HUES6 (cell line): ENCODE measurements around the gene SLC19A1.

Experiments
- H3K27ac ChIP-seq: 2 replicates; pipeline ENCODE4 v1.7.0; 2013; ENCODE audit warnings: low read depth, mild to moderate bottlenecking, low read length, inconsistent platforms
- H3K27me3 ChIP-seq: 2 replicates; pipeline ENCODE4 v1.6.1; 2013; ENCODE audit warnings: low read length; ENCODE audit not compliant: control insufficient read depth, insufficient read depth
- H3K36me3 ChIP-seq: 2 replicates; pipeline ENCODE4 v1.6.1; 2013; ENCODE audit warnings: low read length; ENCODE audit not compliant: control insufficient read depth, insufficient read depth
- H3K4me1 ChIP-seq: 2 replicates; pipeline ENCODE4 v1.6.1; 2013; ENCODE audit warnings: low read length; ENCODE audit not compliant: control insufficient read depth, insufficient read depth
- H3K4me3 ChIP-seq: 2 replicates; pipeline ENCODE4 v1.5.1; 2013; ENCODE audit warnings: low read depth, low read length
- H3K9ac ChIP-seq: one replicate; pipeline ENCODE4 v1.6.1; 2013; ENCODE audit warnings: mild to moderate bottlenecking, low read length
- H3K9me3 ChIP-seq: 2 replicates; pipeline ENCODE4 v1.6.1; 2013; ENCODE audit warnings: low read depth, low read length; ENCODE audit not compliant: control insufficient read depth, insufficient read depth

SLC19A1 gene

DNA sequence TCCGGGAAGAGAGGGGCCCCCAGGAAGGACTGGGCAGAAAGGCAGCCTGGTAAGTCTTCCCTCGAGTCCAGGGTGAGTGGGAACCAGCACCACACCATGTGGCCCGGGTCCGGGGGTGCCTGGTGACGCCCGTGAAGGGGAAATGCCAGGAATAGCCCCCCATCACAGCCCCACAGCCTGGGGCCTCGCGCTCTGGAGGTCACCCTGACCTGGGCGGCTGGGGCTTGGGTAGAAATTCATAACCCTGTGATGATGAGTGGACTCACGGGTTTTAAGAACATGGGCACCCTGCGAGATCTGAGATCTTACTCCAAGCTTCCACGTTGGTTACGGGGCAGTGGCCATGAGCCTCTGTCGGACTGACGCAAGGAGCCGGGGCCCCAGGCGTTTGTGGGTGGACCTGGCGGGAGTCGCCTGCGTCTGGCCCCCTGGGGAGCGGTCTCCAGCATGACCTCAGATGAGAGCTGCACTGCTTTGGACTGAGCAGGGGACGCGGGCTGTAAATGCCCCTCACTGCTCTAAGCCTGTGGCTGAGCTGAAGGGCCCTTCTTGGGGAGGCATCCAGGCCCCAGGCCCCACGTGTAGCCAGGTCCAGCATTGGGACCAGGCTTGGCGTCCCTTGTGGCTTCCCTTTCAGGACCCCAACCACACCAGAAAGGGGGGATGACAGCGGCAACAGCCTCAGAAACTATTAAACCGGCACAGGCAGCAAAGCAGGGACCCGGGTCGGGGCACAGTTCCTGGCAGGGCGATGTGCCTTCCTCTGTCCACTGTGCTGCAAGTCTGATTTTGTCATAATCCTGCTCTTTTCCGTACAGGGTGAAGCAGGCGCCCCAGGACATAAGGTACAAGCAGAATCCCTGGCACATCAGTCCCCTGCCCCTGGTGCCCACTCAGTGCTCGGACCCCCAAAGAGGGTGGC is 60.0 kb downstream of the SLC19A1 start:
- Histone ChIP-seq H3K36me3 (peaks cover 91% of the 10 kb centered on the region), H3K4me1 (peaks cover 7% of the 10 kb centered on the region; the same call in 1 of the 2 replicates), H3K9me3 (no peaks in the 10 kb centered on the region), H3K27me3 (no peaks in the 10 kb centered on the region), H3K4me3 (no peak overlapping the region), H3K27ac (no peak overlapping the region), H3K9ac (no peak overlapping the region)

DNA sequence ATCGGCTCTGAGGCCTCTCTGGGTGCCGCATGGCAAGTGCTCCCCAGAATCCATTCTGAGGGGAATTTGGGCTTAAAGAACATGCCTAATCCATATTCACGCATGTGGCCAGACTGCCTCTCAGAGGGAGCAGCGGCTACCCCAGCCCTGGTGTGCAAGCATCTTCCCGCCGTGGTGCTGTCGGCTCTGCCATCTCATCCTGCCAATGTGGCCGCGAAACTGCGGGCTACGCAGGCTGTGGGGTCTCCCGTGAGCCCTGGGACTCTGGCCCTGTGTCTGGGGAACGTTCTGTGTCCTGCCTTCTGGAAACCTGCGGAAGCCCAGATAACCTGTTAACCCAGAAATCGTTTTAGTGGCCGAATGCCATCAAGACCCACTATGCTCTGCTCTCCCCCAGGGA is 60.7 kb downstream of the SLC19A1 start:
- Histone ChIP-seq H3K9ac (no peak overlapping the region), H3K9me3 (no peaks in the 10 kb centered on the region), H3K36me3 (peaks cover 91% of the 10 kb centered on the region), H3K4me3 (no peak overlapping the region), H3K4me1 (peaks cover 5% of the 10 kb centered on the region; the same call in 1 of the 2 replicates), H3K27me3 (no peaks in the 10 kb centered on the region), H3K27ac (no peak overlapping the region)

DNA sequence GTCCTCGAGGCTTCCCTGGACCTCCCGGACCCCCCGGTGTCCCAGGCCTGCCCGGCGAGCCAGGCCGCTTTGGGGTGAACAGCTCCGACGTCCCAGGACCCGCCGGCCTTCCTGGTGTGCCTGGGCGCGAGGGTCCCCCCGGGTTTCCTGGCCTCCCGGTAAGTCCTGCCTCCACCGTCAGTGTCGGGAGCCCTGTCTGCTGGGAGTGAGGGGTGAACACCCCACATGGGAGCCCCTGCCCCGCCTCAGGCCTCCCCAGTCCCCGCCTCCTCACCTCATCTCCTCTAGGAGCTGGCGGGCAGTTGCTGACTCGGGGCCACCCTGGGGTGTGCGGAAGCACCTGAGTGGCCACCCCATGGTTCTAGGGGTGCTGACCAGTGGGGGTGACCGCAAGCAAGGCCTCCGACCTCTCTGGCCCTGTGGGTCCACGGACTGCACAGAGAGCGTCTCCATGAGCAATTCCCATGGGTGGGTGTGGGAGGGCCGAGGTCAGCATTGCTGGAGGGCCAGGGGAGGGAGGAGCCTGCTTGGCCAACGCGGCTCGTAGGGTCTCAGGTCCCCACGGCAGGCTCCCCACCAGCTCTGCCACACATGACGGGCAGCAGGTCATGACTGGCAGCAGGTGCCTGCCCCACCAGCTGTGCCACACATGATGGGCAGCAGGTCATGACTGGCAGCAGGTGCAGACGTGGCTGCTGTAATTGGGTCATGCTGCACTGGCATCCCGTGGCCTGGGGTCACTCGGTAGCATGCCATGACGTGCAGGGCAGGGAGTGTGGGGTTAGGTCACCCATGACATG is 61.3 kb downstream of the SLC19A1 start:
- Histone ChIP-seq H3K36me3 (peaks cover 92% of the 10 kb centered on the region), H3K27me3 (no peaks in the 10 kb centered on the region), H3K27ac (no peak overlapping the region), H3K4me1 (peaks cover 5% of the 10 kb centered on the region; the same call in 1 of the 2 replicates), H3K9ac (no peak overlapping the region), H3K4me3 (no peak overlapping the region), H3K9me3 (no peaks in the 10 kb centered on the region)

DNA sequence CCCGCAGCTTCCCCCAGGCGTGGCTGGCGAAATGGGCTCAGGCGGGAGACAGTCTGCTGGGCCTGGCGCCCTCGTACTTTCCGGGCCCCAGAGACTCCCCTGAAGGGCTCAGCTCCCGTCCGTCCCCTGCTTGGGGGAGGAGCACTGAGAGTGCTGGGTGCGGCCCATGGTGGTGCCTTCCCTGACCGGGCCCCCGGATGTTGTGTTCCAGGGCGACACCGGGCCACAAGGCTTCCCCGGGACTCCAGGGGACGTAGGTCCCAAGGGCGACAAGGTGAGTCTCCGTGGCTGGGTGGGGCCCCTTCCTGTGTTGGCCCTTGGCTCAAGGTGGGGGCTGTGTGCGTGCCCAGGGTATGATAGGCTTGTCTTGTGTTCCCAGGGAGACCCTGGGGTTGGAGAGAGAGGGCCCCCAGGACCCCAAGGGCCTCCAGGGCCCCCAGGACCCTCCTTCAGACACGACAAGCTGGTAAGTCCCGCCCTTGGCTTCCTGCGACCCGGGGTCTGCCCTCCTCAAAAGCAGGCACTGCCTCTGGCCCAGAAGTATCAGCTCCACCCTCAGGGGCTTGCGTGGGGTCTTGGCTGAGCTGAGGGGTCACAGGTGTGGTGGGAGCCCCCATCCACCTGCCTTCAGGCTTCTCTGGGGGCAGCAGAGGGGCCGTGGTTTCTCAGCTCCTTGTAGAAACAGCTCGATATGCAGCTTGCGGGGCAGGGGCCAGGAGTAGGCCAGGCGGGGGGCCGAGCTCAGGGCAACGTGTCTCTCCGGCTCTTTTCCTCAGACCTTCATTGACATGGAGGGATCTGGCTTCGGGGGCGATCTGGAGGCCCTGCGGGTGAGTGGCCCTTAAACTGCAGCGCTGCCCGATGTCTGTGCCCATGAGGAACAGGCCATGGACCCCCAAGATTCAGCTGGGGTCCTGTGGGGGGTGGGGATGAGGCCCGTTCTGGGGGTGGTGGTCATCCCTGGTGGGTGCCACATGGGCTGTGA is 62.3 kb downstream of the SLC19A1 start:
- H3K4me1 ChIP-seq, result no peaks in the 10 kb centered on the region; the same call in 1 of the 2 replicates
- H3K4me3 ChIP-seq, result no peak overlapping the region
- no peak overlapping the region for H3K27ac ChIP-seq
- peaks cover 93% of the 10 kb centered on the region for H3K36me3 ChIP-seq
- no peak overlapping the region for H3K9ac ChIP-seq
- no peaks in the 10 kb centered on the region for H3K27me3 ChIP-seq
- no peaks in the 10 kb centered on the region for H3K9me3 ChIP-seq

DNA sequence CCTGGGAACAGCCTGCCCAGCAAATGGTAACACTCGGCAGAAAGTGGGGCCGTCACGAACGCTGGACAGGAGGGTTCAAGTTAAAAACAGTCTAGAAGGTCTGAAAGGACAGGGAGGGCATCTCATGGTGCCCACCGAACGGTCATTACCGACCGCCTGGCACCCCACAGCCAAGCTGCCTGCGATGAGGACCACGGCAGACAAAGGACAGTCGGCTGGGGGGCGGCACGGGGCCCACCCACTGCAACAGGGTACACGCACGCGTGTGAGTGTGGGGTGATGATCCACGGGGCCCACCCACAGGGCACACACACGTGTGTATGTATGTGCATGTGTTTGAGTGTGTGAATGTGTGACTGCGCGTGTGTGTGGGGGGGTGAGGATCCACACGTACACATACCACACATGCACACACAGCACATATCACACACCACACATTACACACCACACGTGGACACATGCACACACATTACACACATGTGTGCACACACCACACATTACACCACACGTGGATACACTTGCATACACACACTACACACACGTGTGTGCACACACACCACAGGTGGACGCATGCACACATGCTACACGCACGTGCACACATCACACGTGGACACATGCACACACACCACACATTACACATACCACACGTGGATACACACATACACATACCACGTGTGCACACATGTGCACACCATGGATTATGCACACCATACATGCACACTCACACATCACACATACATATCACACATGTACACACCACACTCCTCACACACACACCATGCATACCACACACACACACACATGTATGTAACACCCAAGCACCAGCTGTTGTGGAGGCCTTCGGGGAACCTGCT is 63.2 kb downstream of the SLC19A1 start:
- Histone ChIP-seq H3K36me3 (peaks cover 94% of the 10 kb centered on the region), H3K27me3 (no peaks in the 10 kb centered on the region), H3K4me3 (no peak overlapping the region), H3K9me3 (no peaks in the 10 kb centered on the region), H3K4me1 (no peaks in the 10 kb centered on the region; the same call in 1 of the 2 replicates), H3K27ac (no peak overlapping the region), H3K9ac (no peak overlapping the region)

DNA sequence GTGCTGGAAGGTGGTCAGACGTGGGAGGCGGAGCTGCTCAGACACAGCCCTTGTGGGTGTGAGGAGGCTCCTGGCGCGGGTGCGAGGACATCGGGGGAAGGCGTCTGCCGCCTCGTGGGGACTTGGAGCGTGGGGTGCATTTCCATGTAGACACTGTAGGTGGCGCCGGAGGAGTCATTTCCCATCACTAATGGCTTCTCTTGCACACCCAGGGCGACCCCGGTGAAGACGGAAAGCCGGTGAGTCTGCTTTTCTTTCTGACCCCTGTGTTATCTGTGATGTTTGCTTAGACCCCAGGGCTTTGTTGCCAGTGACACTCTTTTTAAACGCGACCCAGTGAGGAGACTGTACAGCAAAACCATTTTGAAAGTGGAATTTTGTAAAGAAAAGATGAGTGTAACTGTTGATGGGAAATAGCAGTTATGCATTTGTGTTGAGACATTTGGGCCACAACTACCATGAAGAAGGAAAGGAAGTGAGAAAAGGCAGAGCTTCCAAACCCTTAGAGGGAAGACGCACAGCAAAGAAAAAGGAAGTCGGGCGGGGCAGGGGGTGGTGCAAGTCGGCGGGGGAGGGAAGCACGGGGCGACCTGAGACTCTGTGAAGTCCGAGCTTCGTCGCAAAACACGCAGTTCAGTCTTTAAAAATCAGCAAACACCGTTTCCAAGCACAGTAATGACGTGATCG is 64.0 kb downstream of the SLC19A1 start:
- no peaks in the 10 kb centered on the region for H3K27me3 ChIP-seq
- no peak overlapping the region for H3K9ac ChIP-seq
- peaks cover 92% of the 10 kb centered on the region for H3K36me3 ChIP-seq
- no peak overlapping the region for H3K4me3 ChIP-seq
- no peaks in the 10 kb centered on the region; the same call in 1 of the 2 replicates for H3K4me1 ChIP-seq
- H3K27ac ChIP-seq, result peak overlapping the region; percentile 29; the same call in 1 of the 2 replicates
- no peaks in the 10 kb centered on the region for H3K9me3 ChIP-seq

DNA sequence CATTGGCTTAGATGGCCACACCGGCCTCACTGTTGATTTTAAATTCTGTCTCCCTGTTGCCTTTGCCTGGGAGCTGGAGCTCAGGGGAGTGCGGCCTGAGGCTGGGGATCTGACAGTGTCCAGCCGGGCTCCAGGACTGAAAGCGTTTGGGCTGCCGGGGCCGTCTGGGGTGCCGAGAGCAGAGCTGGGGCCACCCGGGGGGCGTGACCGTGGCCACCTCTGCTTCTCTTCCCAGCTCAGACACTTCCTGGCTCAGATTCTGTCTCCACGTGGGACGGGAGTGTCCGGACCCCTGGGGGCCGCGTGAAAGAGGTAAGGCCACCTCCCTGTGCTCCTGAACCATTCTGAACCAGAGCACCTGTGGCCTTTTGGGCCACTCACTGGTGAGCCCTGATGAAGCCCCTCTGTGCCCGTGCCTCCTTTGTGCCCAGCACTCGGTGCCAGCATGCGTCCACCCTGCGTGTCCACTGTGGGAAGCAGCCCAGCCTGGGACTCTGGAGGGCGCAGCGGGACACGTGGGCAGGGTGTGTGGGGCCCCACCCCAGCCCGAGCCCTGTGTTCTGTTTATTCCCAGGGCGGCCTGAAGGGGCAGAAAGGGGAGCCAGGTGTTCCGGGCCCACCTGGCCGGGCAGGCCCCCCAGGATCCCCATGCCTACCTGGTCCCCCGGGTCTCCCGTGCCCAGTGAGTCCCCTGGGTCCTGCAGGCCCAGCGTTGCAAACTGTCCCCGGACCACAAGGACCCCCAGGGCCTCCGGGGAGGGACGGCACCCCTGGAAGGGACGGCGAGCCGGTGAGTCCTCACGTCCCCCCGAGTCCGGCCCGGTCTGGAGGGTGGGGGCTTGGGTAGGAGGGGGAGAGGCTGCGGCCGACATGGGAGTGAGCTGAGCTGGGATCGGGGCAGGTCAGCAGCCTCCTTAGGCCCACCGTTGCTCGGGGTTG is 64.8 kb downstream of the SLC19A1 start:
- H3K27me3 ChIP-seq, result no peaks in the 10 kb centered on the region
- H3K9ac ChIP-seq, result no peak overlapping the region
- no peaks in the 10 kb centered on the region; the same call in 1 of the 2 replicates for H3K4me1 ChIP-seq
- H3K36me3 ChIP-seq, result peaks cover 91% of the 10 kb centered on the region
- peak overlapping the region; percentile 29; the same call in 1 of the 2 replicates for H3K27ac ChIP-seq
- no peak overlapping the region for H3K4me3 ChIP-seq
- H3K9me3 ChIP-seq, result no peaks in the 10 kb centered on the region

DNA sequence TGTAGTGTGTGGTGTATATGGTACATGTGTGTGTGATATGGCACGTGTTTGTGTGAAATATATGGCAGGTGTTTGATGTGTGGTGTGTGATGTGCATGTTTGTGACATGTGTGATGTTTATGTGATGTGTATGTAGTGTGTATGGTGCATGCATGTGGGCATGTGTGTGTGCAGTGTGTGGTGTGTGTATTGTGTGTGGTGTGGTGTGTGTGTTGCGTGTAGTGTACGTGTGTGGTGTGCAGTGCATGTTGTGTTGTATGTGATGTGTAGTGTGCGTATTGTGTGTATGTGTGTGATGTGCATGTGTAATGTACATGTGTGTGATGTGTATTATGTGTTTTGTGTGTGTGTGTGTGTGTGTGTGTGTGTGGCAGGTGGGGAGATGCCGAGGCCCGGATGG is 65.7 kb downstream of the SLC19A1 start:
- H3K4me3 ChIP-seq, result no peak overlapping the region
- no peaks in the 10 kb centered on the region for H3K27me3 ChIP-seq
- H3K9me3 ChIP-seq, result no peaks in the 10 kb centered on the region
- peaks cover 1% of the 10 kb centered on the region; the same call in 1 of the 2 replicates for H3K4me1 ChIP-seq
- H3K27ac ChIP-seq, result no peak overlapping the region
- no peak overlapping the region for H3K9ac ChIP-seq
- peaks cover 86% of the 10 kb centered on the region for H3K36me3 ChIP-seq
